ENCODE results near the gene HS2ST1.
"Not testable (repeated sequence)": the region's sequence is repeated elsewhere in the genome, so short reads cannot be mapped to it uniquely, and the experiment has no call there.

HS2ST1 gene

GRCh38 chr1:86975993-86976550, 61.6 kb downstream of the HS2ST1 start:
- no peak for DNase-seq

DNA sequence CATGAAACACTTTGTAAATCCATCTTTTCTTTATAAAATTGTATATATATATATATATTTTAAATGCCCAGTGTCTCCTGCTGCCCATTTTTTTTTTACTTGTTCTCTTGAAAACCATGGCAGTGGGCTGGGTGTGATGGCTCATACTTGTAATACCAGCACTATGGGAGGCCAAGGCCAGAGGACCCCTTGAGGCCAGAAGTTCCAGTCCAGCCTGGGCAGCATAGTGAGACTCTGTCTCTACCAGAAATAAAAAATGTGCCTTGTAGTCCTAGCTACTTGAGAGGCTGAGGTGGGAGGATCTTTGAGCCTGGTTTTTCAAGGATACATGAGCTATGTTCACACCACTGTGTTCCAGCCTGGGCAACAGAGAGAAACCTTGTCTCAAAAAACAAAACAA, 62.2 kb downstream of the HS2ST1 start:
- no peak for DNase-seq

DNA sequence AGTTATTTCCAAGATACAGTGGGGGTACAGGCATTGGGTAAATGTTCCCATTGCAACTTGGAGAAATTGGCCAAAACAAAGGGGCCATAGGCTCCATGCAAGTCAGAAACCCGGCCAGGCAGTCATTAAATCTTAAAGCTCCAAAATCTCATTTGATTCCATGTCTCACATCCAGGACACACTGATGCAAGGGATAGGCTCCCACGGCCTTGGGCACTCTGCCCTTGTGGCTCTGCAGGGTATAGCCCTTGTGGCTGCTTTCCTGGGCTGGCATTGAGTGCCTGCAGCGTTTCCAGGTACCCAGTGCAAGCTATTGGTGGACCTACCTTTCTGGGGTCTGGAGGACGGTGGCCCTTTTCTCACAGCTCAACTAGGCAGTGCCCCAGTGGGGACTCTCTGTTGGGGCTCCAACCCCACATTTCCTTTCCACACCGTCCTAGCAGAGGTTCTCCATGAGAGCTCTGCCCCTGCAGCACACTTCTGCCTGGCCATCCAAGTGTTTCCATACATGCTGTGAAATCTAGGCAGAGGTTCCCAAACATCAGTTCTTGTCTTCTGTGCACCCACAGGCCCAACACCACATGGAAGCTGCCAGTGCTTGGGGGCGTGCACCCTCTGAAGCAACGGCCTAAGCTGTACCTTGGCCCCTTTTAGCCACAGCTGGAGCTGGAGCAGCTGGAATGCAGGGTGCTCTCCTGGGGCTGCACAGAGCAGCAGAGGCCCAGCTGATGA, 67.2 kb downstream of the HS2ST1 start:
- DNase-seq = no peak

DNA sequence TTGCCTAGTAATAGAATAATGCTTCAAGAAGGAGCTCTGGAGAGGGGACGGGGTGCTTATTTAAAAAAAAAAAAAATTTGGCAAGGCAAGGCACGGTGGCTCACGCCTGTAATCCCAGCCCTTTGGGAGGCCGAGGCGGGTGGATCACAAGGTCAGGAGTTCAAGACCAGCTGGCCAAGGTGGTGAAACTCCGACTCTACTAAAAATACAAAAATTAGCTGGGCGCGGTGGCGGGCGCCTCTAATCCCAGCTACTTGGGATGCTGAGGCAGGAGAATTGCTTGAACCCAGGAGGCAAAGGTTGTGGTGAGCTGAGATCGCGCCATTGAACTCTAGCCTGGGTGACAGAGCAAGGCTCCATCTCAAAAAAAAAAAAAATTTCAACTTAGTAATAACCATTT, 69.2 kb downstream of the HS2ST1 start:
- not testable (repeated sequence) for DNase-seq

- no peak for DNase-seq
Measured at GRCh38 chr1:86987446-86987845, 73.0 kb downstream of the HS2ST1 start.

GRCh38 chr1:86988835-86989234, 74.4 kb downstream of the HS2ST1 start:
- DNase-seq = no peak

DNA sequence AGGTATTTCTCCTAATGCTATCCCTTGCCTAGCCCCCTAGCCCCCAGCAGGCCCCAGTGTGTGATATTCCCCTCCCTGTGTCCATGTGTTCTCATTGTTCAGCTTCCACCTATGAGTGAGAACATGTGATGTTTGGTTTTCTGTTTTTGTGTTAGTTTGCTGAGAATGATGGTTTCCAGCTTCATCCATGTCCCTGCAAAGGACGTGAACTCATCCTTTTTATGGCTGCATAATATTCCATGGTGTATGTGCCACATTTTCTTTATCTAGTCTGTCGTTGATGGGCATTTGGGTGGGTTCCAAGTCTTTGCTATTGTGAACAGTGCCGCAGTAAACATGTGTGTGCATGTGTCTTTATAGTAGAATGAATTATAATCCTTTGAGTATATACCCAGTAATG, 75.3 kb downstream of the HS2ST1 start:
- not testable (repeated sequence) for DNase-seq

DNA sequence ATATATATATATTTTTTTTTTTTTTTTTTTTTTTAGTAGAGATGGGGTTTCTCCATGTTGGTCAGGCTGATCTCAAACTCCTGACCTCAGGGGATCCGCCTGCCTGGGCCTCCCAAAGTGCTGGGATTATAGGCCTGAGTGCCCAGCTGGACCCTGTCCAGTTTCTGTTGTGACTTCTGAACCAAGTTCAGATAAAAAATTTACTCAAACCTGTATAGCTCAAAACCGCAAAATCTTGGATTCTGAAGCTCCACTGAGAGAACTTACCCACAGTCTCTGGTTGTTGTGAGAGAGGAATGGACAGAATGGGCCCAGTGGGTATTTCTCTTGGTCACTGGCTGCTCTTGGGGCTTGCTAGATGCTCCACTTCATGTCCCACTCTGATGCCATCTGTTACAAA, 76.4 kb downstream of the HS2ST1 start:
- no peak for DNase-seq

DNA sequence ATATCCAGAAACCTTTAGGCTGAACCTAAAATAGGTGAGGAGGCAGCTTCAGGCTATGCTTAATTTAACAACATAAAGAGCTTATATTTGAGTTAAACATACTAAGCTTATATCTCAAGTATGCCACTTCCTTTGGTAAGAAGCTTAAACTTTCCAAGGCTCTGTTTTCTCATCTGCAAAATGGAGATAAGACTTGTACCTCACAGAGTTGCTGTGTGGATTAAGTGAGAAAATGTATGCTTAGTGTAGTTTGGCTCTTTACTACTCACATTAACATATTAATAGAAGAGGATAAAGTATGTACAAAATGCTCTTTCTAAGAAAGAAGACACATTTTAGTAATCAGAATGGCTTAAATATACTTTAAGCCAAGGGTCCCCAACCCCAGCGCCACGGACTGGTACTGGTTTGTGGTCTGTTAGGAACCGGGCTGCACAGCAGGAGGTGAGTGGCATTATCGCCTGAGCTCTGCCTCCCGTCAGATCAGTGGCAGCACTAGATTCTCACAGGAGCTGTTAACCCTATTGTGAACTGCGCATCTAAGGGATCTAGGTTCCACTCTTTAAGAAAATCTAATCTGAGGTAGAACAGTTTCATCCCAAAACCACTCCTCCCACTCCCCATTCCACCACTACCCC, 77.2 kb downstream of the HS2ST1 start:
- no peak for DNase-seq

GRCh38 chr1:86992861-86993260, 78.4 kb downstream of the HS2ST1 start:
- no peak for DNase-seq

DNA sequence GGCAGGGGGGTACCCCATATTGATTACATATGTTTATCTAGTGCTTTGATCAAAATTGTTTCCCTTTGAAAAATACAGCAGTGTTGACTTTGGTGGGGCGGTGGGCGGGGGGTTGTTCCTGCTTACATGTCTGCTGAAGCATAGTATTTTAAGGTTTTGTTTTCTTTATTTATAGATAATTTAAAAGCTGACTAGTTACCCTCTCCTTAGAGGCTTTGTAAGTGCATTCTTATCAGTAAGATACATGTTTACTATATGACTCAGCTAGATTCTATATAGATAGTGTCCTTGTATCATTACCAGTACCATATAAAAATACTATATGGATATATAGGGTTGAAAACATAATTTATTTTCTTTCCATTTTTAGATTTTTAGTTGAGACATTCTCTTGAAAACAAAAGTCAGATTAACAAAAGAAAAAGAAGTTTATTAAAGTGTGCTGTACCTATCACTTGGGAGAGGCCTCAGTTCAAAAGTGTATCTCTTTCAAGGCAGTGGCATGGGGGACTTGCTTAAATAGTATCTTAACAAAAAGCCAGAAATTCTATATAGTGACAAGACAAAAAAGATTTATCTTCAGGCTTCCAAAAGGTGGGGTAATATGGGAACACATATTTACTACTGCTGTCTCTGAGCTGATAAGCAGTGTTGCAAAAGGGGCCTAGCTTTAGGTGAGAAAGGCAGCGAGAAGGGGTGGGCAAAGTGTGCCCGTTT, 79.0 kb downstream of the HS2ST1 start:
- DNase-seq = no peak

GRCh38 chr1:86994061-86994460, 79.6 kb downstream of the HS2ST1 start:
- DNase-seq = no peak

DNA sequence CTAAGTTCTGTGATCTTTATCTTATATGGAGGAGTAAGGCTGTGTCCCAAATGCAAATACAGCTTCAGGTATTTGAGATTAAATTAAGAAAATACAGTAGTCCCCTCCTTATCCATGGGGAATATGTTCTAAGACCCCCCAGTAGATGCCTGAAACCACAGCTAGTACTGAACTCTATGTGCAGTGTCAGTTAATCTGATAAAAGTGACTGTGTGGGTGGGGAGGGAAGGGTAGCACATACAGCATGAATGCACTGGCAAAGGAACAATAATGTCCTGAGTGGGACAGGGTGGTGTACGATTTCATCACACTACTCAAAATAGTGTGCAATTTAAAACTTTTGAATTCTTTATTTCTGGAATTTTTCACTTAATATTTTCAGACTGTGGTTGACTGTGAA, 83.1 kb downstream of the HS2ST1 start:
- no peak for DNase-seq

GRCh38 chr1:86998280-86998679, 83.8 kb downstream of the HS2ST1 start:
- no peak for DNase-seq

GRCh38 chr1:86998727-86999126, 84.3 kb downstream of the HS2ST1 start:
- DNase-seq = no peak

- no peak for DNase-seq
Measured at GRCh38 chr1:87000460-87000859, 86.0 kb downstream of the HS2ST1 start.

DNA sequence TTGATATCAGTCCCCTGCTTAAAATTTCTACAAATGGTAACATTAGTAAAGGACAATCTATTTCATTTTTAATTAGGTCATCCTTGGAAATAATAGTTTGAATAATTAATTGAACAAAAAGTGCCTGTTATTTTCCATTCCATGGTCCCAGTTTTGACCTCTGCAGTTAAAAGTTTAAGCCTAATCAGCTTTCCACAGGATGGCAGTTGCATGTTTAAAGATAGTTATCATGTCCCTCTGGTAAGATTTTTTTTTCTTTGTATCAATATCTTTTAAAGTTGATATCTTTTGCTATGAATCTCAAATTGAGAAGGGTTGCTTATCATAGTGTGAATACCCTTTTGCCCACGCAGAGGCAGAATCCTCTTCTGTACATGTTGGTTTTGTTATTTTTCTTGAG, 90.4 kb downstream of the HS2ST1 start:
- DNase-seq = no peak

DNA sequence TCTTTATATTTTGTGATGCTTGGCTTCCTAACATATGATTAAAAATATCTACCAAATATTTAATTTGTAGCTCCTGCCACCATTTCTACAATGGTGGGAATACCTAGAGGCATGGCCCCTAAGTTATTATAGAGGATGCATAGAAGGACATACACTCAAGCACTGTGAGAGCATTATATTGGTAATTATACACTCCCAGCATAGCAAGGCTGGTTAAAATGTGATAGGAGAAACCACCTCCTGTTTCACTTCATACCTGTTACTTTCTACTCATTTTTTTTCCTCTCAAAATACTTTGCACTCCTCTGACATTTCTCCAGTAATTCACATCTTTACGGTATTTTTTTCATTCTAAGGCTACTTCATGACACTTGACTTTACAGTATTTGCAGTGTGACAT, 92.9 kb downstream of the HS2ST1 start:
- no peak for DNase-seq

- not testable (repeated sequence) for DNase-seq
Measured at GRCh38 chr1:87013385-87013784, 99.0 kb downstream of the HS2ST1 start.

DNA sequence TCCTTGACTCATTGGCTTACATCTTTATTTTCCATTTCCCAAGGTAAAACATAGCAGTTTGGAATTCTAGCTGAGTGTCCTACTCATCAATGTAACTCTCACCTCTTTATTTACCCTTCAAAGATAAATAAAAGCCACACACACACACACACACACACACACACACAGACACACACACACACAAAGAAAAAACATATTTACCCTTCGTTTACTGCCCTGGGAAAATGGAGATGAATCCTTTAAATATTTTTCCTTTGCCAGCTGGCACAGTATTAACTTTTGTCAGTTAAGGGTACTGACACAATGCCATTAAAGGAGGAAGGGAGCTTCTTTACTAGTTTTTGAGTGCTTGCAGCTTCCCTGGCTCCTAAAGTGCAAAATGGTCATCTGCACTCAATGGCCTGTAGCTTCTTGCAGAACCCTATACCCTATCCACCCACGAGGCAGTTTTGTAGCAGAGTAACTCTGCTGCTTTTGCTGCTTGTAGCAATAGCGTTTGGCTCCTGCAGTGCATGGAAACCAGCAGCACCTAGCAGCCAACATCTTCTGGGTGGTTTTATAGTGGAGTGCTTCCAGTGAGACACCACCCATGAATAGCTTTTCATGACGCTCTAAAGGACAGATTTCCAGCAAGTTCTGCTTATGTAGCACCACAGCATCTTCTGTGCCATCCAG, 103.7 kb downstream of the HS2ST1 start:
- DNase-seq = no peak

- DNase-seq = no peak
Measured at GRCh38 chr1:87023326-87023725, 108.9 kb downstream of the HS2ST1 start.

DNA sequence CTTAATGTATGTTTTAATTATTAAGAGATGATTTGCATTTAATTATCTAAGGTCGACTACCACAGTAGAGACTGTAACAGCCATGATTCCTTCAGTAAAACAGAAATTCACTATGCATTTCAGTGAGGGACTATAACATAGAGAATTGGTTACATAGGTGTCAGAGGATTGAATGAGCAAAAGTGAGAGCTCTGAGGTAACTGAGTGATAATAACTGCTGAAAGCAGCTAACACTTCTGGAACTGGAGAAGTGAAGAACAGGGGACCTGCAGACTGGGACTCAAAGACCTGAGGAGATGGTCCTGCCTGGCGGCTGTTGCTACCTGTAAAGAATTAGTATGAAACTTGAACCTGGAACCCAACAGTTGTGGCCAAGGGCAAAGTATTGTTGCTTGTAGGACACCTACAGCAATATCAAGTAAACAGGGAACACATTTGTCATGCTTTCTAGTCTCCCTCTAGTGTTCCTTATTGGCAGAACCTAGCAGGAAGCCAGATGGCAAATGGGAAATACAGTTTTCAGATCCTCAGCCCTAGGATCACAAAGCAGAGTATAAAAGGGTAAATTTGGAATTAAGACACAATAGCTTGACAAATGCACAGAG, 110.6 kb downstream of the HS2ST1 start:
- no peak for DNase-seq

DNA sequence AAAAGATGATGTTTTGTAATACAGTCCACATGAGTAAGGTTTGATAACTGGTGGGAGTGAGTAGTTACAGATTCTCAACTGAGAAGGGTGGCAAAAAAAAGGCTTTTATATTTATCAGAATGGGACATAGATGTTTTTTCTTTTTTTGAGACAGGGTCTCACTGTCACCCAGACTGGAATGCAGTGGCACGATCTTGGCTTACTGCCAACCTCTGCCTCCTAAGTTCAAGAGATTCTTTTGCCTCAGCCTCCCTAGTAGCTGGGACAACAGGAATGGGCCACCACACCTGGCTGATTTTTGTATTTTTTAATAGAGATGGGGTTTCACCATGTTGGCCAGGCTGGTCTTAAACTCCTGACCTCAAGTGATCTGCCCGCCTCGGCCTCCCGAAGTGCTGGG, 113.1 kb downstream of the HS2ST1 start:
- DNase-seq = not testable (repeated sequence)
